ENCODE data around the gene A1BG. TPM values are rescaled to one million over a fixed set of nuclear protein-coding genes. Genes with fewer than 3 reads are reported as not detected.

A1BG gene
- total and polyA plus RNA-seq, 2 of the 13 experiments (the other 11 are each of a cell fraction or from before 2014, with no cell fraction given) = 14.7 to 41.4 TPM

DNA sequence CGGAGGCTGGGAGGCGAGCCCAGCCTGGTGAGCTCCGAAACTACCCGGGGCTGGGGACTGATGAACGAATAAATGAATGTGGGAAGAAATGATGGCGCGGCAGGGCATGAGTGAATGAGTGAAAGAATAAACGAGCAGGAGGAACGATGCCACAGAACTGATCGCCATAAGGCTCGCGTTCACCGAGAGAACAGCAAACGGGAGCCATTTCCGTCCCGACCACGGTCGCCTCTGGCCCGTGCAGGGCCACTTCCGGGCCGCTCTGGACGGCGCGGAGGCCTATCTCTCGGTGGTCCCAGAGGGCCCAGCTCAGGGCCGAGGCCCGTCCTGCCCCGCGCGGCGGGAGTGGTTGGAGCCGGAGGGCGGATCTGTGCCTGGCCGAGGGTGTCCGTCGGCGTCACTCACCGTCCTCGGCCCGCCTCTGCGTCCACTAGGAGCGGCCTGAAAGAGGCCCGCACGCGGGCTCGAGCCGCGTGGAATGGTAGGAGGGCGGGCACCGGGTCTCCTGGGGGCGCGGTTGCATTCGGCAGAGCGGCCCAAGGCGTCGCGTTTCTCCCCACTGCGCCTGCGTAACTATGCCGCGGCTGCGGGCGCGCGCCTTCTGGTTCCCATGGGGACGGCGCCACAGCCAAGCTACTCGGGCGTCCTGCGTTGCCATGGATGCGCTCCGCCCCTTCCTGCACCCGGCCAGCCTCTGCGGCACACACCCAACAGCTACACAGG, 9.1 kb upstream of the A1BG start, which contains the start of gene ZNF497 (continued):
- peak; percentile 84; the same call in 1 of the 2 replicates for TF ChIP-seq ZSCAN20 (CRISPR knock-in tag; IDR thresholded peaks at IDR 0.05; ENCODE audit: borderline replicate concordance)
- peak; percentile 60; the same call in 1 of the 2 replicates for TF ChIP-seq ZNF740 (CRISPR knock-in tag; IDR thresholded peaks at IDR 0.05)
- peak; percentile 89 for TF ChIP-seq ZBTB7B (CRISPR knock-in tag; IDR thresholded peaks at IDR 0.05)
- no peak for TF ChIP-seq ZFP36 (IDR thresholded peaks at IDR 0.05; ENCODE audit: borderline replicate concordance, low read depth, low read length, partially characterized antibody)
- peak; percentile 68; the same call in 1 of the 2 replicates for TF ChIP-seq ZMYM2 (CRISPR knock-in tag; IDR thresholded peaks at IDR 0.05)
- TF ChIP-seq SMARCC2 (IDR thresholded peaks at IDR 0.05) = no peak
- TF ChIP-seq, protein P1, sequence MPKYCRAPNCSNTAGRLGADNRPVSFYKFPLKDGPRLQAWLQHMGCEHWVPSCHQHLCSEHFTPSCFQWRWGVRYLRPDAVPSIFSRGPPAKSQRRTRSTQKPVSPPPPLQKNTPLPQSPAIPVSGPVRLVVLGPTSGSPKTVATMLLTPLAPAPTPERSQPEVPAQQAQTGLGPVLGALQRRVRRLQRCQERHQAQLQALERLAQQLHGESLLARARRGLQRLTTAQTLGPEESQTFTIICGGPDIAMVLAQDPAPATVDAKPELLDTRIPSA (CRISPR knock-in tag; IDR thresholded peaks at IDR 0.05; ENCODE audit: borderline replicate concordance) = no peak; the same call in 1 of the 2 replicates
- TF ChIP-seq XBP1 (CRISPR knock-in tag; IDR thresholded peaks at IDR 0.05) = no peak
- TF ChIP-seq ZNF83 (CRISPR knock-in tag; IDR thresholded peaks at IDR 0.05; ENCODE audit: borderline replicate concordance) = no peak
- TF ChIP-seq NFYB (CRISPR knock-in tag; IDR thresholded peaks at IDR 0.05) = peak; percentile 22; the same call in 1 of the 2 replicates
- TF ChIP-seq CBX2 (IDR thresholded peaks at IDR 0.05; ENCODE audit: low read depth, low read length) = no peak
- TF ChIP-seq CBX2 (CRISPR knock-in tag; IDR thresholded peaks at IDR 0.05; ENCODE audit: low read depth) = no peak
- no peak for TF ChIP-seq ZNF562 (CRISPR knock-in tag; IDR thresholded peaks at IDR 0.05; ENCODE audit: borderline replicate concordance)
- TF ChIP-seq ZNF318 (CRISPR knock-in tag; IDR thresholded peaks at IDR 0.05) = no peak
- peak; percentile 96 for TF ChIP-seq ZNF224 (CRISPR knock-in tag; IDR thresholded peaks at IDR 0.05)
- TF ChIP-seq ZNF124 (CRISPR knock-in tag; IDR thresholded peaks at IDR 0.05) = 0 out of 2 replicates have a peak, but pooled peaks have one; percentile 91
- no peak for TF ChIP-seq SOX6 (IDR thresholded peaks at IDR 0.05)
- peak; percentile 26; the same call in 1 of the 2 replicates for TF ChIP-seq SOX6 (CRISPR knock-in tag; IDR thresholded peaks at IDR 0.05)
- no peak for TF ChIP-seq NCOA1 (CRISPR knock-in tag; IDR thresholded peaks at IDR 0.05)
- TF ChIP-seq NRL (CRISPR knock-in tag; IDR thresholded peaks at IDR 0.05; ENCODE audit: borderline replicate concordance) = peak; percentile 39; the same call in 1 of the 2 replicates
